H1 (cell line): ENCODE results near the gene HTATIP2. TPM values are rescaled to one million over a fixed set of nuclear protein-coding genes. Genes with fewer than 3 reads are reported as not detected.

Experiments
- CTCF ChIA-PET: fragments of 300-600 bp; sonication (Branson Sonifier 250); formaldehyde crosslinking; loops from one replicate; lab custom pipeline; 2021; ENCODE audit not compliant: partially characterized antibody; lab: Charles Lee
- POLR2A ChIA-PET: fragments of 300-600 bp; sonication (Branson Sonifier 250); formaldehyde crosslinking; loops from one replicate; lab custom pipeline; 2021; ENCODE audit warnings: inconsistent platforms; ENCODE audit not compliant: partially characterized antibody; lab: Charles Lee
- DNase-seq, 2 experiments: peaks; one replicate each; pipeline versions ENCODE4 v3.0.0 to v3.0.0-alpha.2; 2010 to 2022; ENCODE audit warnings: low spot score in 2 of 2, low read depth in 1 of 2, mixed read lengths in 1 of 2
- FAIRE-seq: peaks from 2 replicates; lab custom pipeline; 2011; peaks lifted over from hg19 to GRCh38; lab: Jason Lieb, UNC
- H2AFZ ChIP-seq: 2 replicates; pipeline ENCODE4 v1.8.1; 2012; ENCODE audit warnings: low read length, inconsistent platforms
- H2AK5ac ChIP-seq: 2 replicates; pipeline ENCODE4 v1.6.1; 2013; ENCODE audit warnings: low read depth, low read length
- H2BK120ac ChIP-seq: replicated peaks from 2 replicates; pipeline ENCODE3; 2013; ENCODE audit warnings: low read depth, low read length, inconsistent platforms
- H2BK12ac ChIP-seq: 2 replicates; pipeline ENCODE4 v1.6.1; 2013; ENCODE audit warnings: low read depth, low read length
- H2BK15ac ChIP-seq: 2 replicates; pipeline ENCODE4 v1.6.1; 2013; ENCODE audit warnings: low read length
- H2BK20ac ChIP-seq: 2 replicates; pipeline ENCODE4 v1.6.1; 2013; ENCODE audit warnings: low read length
- H2BK5ac ChIP-seq: 2 replicates; pipeline ENCODE4 v1.6.1; 2013; ENCODE audit warnings: low read depth, low read length
- H3K14ac ChIP-seq: 2 replicates; pipeline ENCODE4 v1.6.1; 2013; ENCODE audit warnings: inconsistent platforms; ENCODE audit not compliant: insufficient read length
- H3K18ac ChIP-seq: 2 replicates; pipeline ENCODE4 v1.6.1; 2013; ENCODE audit warnings: low read length; ENCODE audit errors: extremely low read depth
- H3K23ac ChIP-seq: 2 replicates; pipeline ENCODE4 v1.6.1; 2013; ENCODE audit warnings: inconsistent platforms; ENCODE audit not compliant: insufficient read length
- H3K23me2 ChIP-seq: 2 replicates; pipeline ENCODE4 v1.6.1; 2013; ENCODE audit warnings: low read depth, low read length
- H3K27ac ChIP-seq: 2 replicates; pipeline ENCODE4 v1.6.1; 2011; ENCODE audit warnings: low read depth, low read length, inconsistent platforms
- H3K27me3 ChIP-seq, 4 experiments: replicated peaks in 1 of 4; 1 replicate in 1 of 4; 2 replicates in 3 of 4; pipeline versions ENCODE4 v1.6.1 to v1.8.1; 2011 to 2013; ENCODE audit warnings: low read length in 3 of 4, mild to moderate bottlenecking in 3 of 4, inconsistent platforms in 2 of 4, mixed read lengths in 2 of 4, moderate library complexity in 1 of 4; ENCODE audit not compliant: control insufficient read depth in 3 of 4, insufficient read depth in 3 of 4; ENCODE audit errors: extremely low read depth in 1 of 4
- H3K36me3 ChIP-seq, 4 experiments: 2 replicates each; pipeline versions ENCODE4 v1.6.1 to v1.8.1; 2011 to 2013; ENCODE audit warnings: mild to moderate bottlenecking in 4 of 4, low read length in 3 of 4, moderate library complexity in 2 of 4, control low read depth in 1 of 4, inconsistent platforms in 1 of 4; ENCODE audit not compliant: insufficient read depth in 4 of 4, control insufficient read depth in 2 of 4
- H3K4ac ChIP-seq: replicated peaks from 2 replicates; pipeline ENCODE3; 2013; ENCODE audit warnings: low read length, low read depth, mixed read lengths, inconsistent platforms; ENCODE audit not compliant: insufficient read length
- H3K4me1 ChIP-seq, 4 experiments: replicated peaks in 1 of 4; 1 replicate in 1 of 4; 2 replicates in 3 of 4; pipeline versions ENCODE4 v1.6.1 to v1.8.1; 2011 to 2013; ENCODE audit warnings: low read length in 3 of 4, inconsistent platforms in 2 of 4, mixed read lengths in 1 of 4; ENCODE audit not compliant: insufficient read depth in 4 of 4, control insufficient read depth in 3 of 4
- H3K4me2 ChIP-seq, 2 experiments: 2 replicates each; pipeline versions ENCODE4 v1.6.1 to v1.8.1; 2011 to 2013; ENCODE audit warnings: low read depth in 2 of 2, low read length in 2 of 2, control low read depth in 1 of 2, inconsistent platforms in 1 of 2, mild to moderate bottlenecking in 1 of 2; ENCODE audit not compliant: insufficient read depth in 1 of 2
- H3K4me3 ChIP-seq, 4 experiments: fragments of 200-600, 300-600 bp in 1 of 4; sonication (generic), shearing (Covaris generic), sonication (Bioruptor Twin) in 1 of 4; 2 replicates each; pipeline versions ENCODE4 v1.5.1 to v1.8.1; 2011 to 2016; ENCODE audit warnings: low read length in 4 of 4, low read depth in 3 of 4, control low read depth in 2 of 4, inconsistent platforms in 2 of 4, mild to moderate bottlenecking in 2 of 4, mixed read lengths in 1 of 4, moderate library complexity in 1 of 4; ENCODE audit not compliant: insufficient read depth in 2 of 4; ENCODE audit errors: extremely low read depth in 1 of 4
- H3K56ac ChIP-seq: replicated peaks from 2 replicates; pipeline ENCODE3; 2013; ENCODE audit warnings: low read depth, mild to moderate bottlenecking, mixed read lengths, low read length, inconsistent platforms; ENCODE audit not compliant: insufficient read length
- H3K79me1 ChIP-seq: 2 replicates; pipeline ENCODE4 v1.6.1; 2013; ENCODE audit warnings: low read depth, low read length, control low read depth
- H3K79me2 ChIP-seq, 2 experiments: 2 replicates each; pipeline versions ENCODE4 v1.6.1 to v1.8.1; 2012 to 2013; ENCODE audit warnings: low read length in 2 of 2, mild to moderate bottlenecking in 2 of 2, inconsistent platforms in 1 of 2; ENCODE audit not compliant: insufficient read depth in 2 of 2, control insufficient read depth in 1 of 2
- H3K9ac ChIP-seq, 4 experiments: replicated peaks in 1 of 4; 1 replicate in 1 of 4; 2 replicates in 3 of 4; pipeline versions ENCODE4 v1.6.1 to v1.8.1; 2011 to 2013; ENCODE audit warnings: low read depth in 3 of 4, low read length in 3 of 4, control low read depth in 2 of 4, mild to moderate bottlenecking in 2 of 4, moderate library complexity in 2 of 4, inconsistent platforms in 1 of 4; ENCODE audit errors: extremely low read depth in 1 of 4
- H3K9me3 ChIP-seq, 2 experiments: 2 replicates each; pipeline versions ENCODE4 v1.6.1 to v1.8.1; 2012 to 2013; ENCODE audit warnings: mild to moderate bottlenecking in 2 of 2, moderate library complexity in 2 of 2, control low read depth in 1 of 2, inconsistent platforms in 1 of 2, low read depth in 1 of 2, low read length in 1 of 2, mixed read lengths in 1 of 2; ENCODE audit not compliant: insufficient read depth in 2 of 2
- H4K20me1 ChIP-seq, 2 experiments: replicated peaks in 1 of 2; 2 replicates each; pipeline versions ENCODE3 to v1.8.1; 2011 to 2013; ENCODE audit warnings: inconsistent platforms in 2 of 2, low read length in 2 of 2, mild to moderate bottlenecking in 1 of 2; ENCODE audit not compliant: insufficient read depth in 2 of 2, control insufficient read depth in 1 of 2
- H4K5ac ChIP-seq: 2 replicates; pipeline ENCODE4 v1.6.1; 2013; ENCODE audit warnings: low read length, low read depth, mixed read lengths, inconsistent platforms; ENCODE audit not compliant: insufficient read length
- H4K8ac ChIP-seq: 2 replicates; pipeline ENCODE4 v1.8.0; 2013; ENCODE audit warnings: mild to moderate bottlenecking, moderate library complexity, low read length, inconsistent platforms; ENCODE audit not compliant: insufficient read depth; ENCODE audit errors: extremely low read depth
- H4K91ac ChIP-seq: replicated peaks from 2 replicates; pipeline ENCODE3; 2013; ENCODE audit warnings: low read length, mixed read lengths, inconsistent platforms; ENCODE audit not compliant: insufficient read length
- BACH1 ChIP-seq: IDR thresholded peaks from 2 replicates; pipeline ENCODE4 v1.6.1; 2012; ENCODE audit warnings: low read length, improper control_type of control experiment
- CBX8 ChIP-seq: fragments of 300-800, 300-1000 bp; sonication (generic); IDR thresholded peaks from 2 replicates; pipeline ENCODE4 v1.7.1; 2016; ENCODE audit warnings: low read depth, low read length, borderline replicate concordance
- E2F6 ChIP-seq: IDR thresholded peaks from 2 replicates; pipeline ENCODE4 v1.6.1; 2012; ENCODE audit warnings: inconsistent platforms
- GTF2F1 ChIP-seq: IDR thresholded peaks from 2 replicates; pipeline ENCODE4 v1.6.1; 2012; ENCODE audit warnings: low read depth, low read length, improper control_type of control experiment, borderline replicate concordance
- SUZ12 ChIP-seq: fragments of 200-600 bp; sonication (generic); IDR thresholded peaks from 2 replicates; pipeline ENCODE4 v1.6.1; 2012; ENCODE audit warnings: mild to moderate bottlenecking, inconsistent platforms, low read length, moderate library complexity, mixed read lengths
- WGBS, 2 experiments: shearing (Covaris generic) in 1 of 2; methylation state at CpG; one replicate each; pipeline versions ENCODE4 v1.1.6 to v1.1.7; 2013 to 2015; ENCODE audit warnings: low lambda C conversion rate in 2 of 2, mixed read lengths in 2 of 2, inconsistent platforms in 1 of 2, low coverage in 1 of 2, missing lambda C conversion rate in 1 of 2; ENCODE audit not compliant: insufficient replicate concordance in 2 of 2, insufficient coverage in 1 of 2, insufficient read length in 1 of 2; ENCODE audit errors: extremely low coverage in 1 of 2, missing lambda C conversion rate in 1 of 2; 5-methylcytosine and 5-hydroxymethylcytosine counted together
- long read RNA-seq, 2 experiments: library from RNA in 1 of 2; library from capped mRNA in 1 of 2; stranded (forward); transcript quantifications; one replicate each; pipeline ENCODE4 v2.0.0, GENCODE V29; 2021; ENCODE audit warnings: inconsistent platforms in 1 of 2
- polyA minus RNA-seq, 3 experiments: library from RNA; depleted of rRNA, polyadenylated mRNA; stranded (reverse); fragments of >200 nt; gene quantifications; 1 replicate in 2 of 3; 2 replicates in 1 of 3; pipeline ENCODE4 v1.2.3, GENCODE V29; 2011
- polyA plus RNA-seq, 7 experiments: library from polyadenylated mRNA; depleted of rRNA in 3 of 7; stranded (reverse) in 5 of 7; unstranded in 2 of 7; fragments of >200 nt in 5 of 7; fragments of 200-250 nt in 2 of 7; gene quantifications; 1 replicate in 5 of 7; 2 replicates in 1 of 7; 4 replicates in 1 of 7; pipeline versions ENCODE4 v1.2.1 to v1.2.3, GENCODE V29; 2011 to 2013; ENCODE audit warnings: missing spikeins in 2 of 7, mixed read lengths in 2 of 7
- total RNA-seq: library from RNA; stranded (reverse); fragmentation: NEBNext Ultra II Directional; extraction: Animal tissue kit (Norgen Biotek cat#: 25700); gene quantifications from 2 replicates; pipeline ENCODE4 v1.2.1, GENCODE V29; 2021

HTATIP2 gene
- total RNA-seq: 33.1 and 37.1 TPM in 2 replicates
- 14.0 and 22.6 TPM in 2 replicates for polyA plus RNA-seq (2011; rRNA removed)
- polyA plus RNA-seq (2011; cell fraction: cytosol; rRNA removed): 38.6 TPM
- 10.1 TPM for polyA plus RNA-seq (2011; cell fraction: nucleus; rRNA removed)
- polyA plus RNA-seq (2012, experiment 1 of 2): 36.4 to 50.7 TPM (median 42.5 TPM) in 4 replicates
- 12.0 TPM for polyA plus RNA-seq (2012, experiment 2 of 2)
- polyA plus RNA-seq (2013, experiment 1 of 2): 31.4 TPM
- polyA plus RNA-seq (2013, experiment 2 of 2): 35.3 TPM
- 15.5 and 18.6 TPM in 2 replicates for polyA minus RNA-seq (2011; rRNA and poly(A)+ RNA removed)
- polyA minus RNA-seq (2011; cell fraction: cytosol; rRNA and poly(A)+ RNA removed): 10.8 TPM
- 14.2 TPM for polyA minus RNA-seq (2011; cell fraction: nucleus; rRNA and poly(A)+ RNA removed)
- long read RNA-seq, experiment 1, transcript HTATIP2-201 (6 exons, 1,477 nt): major isoform, 9 of 44 reads
- long read RNA-seq, experiment 1, transcript HTATIP2-204 (5 exons, 1,748 nt): minor isoform, 5 of 44 reads
- long read RNA-seq, experiment 1, partial matches to known transcripts: 16 of 44 reads
- long read RNA-seq, experiment 1, other reads (novel, unspliced or antisense): 11 of 44 reads
- long read RNA-seq, experiment 2, transcript HTATIP2-202 (6 exons, 886 nt): major isoform, 28 of 49 reads
- long read RNA-seq, experiment 2, transcript HTATIP2-203 (6 exons, 967 nt): minor isoform, 10 of 49 reads
- long read RNA-seq, experiment 2, transcript HTATIP2-204 (5 exons, 1,748 nt): minor isoform, 7 of 49 reads
- long read RNA-seq, experiment 2, partial matches to known transcripts: 1 of 49 reads
- long read RNA-seq, experiment 2, other reads (novel, unspliced or antisense): 3 of 49 reads

GRCh38 chr11:20363500-20364340 is at the start of gene HTATIP2:
HTATIP2 (plus strand) TSS chr11:20363714; CDS start chr11:20364238, 524 bp downstream.
- Histone ChIP-seq H3K4me3 (peak within 1 kb of the TSS; percentile 47 to 69 (median 58)), H4K8ac (peak within 1 kb of the TSS; percentile 88), H2BK12ac (peak within 1 kb of the TSS; percentile 80), H3K9ac (peak within 1 kb of the TSS in 3 of 4 experiments; percentile 34 to 63 (median 47); a peak in 4 of 7 replicates), H3K79me1 (no peaks in the 10 kb centered on the region), H4K20me1 (no peaks in the 10 kb centered on the region), H2AFZ (peak within 1 kb of the TSS; percentile 12), H3K56ac (no peak within 1 kb of the TSS), H4K91ac (no peak within 1 kb of the TSS), H3K4me1 (peaks cover 0 to 12% (median 6%) of the 10 kb centered on the region in 4 experiments; a peak in 5 of 7 replicates), H4K5ac (no peak within 1 kb of the TSS), H3K9me3 (no peaks in the 10 kb centered on the region), H3K23me2 (peaks cover 6% of the 10 kb centered on the region; the same call in 1 of the 2 replicates), H3K4ac (no peak within 1 kb of the TSS), H2BK120ac (no peak within 1 kb of the TSS), H3K23ac (no peak within 1 kb of the TSS), H2AK5ac (no peak within 1 kb of the TSS), H2BK20ac (no peak within 1 kb of the TSS; the same call in 1 of the 2 replicates), H2BK15ac (no peak within 1 kb of the TSS), H3K79me2 (no peaks in the 10 kb centered on the region), H3K18ac (peak within 1 kb of the TSS; percentile 85), H3K27me3 (peaks cover 6 to 19% (median 15%) of the 10 kb centered on the region in 4 experiments), H3K36me3 (peaks cover 0 to 3% (median 0%) of the 10 kb centered on the region in 4 experiments; a peak in 1 of 8 replicates), H2BK5ac (peak within 1 kb of the TSS; percentile 44; the same call in 1 of the 2 replicates), H3K14ac (no peak within 1 kb of the TSS), H3K27ac (no peak within 1 kb of the TSS), H3K4me2 (peak within 1 kb of the TSS; percentile 79 to 88)
- DNase-seq (peak in 1 of 2 experiments; percentile 70), FAIRE-seq (no peak)
- ChIA-PET CTCF (interaction anchor here (1.1 to 7.7 kb wide), 5 partner anchors 9 to 236 kb away, joined by 3 to 49 read pairs (median 5); no protein-coding TSS in a partner anchor), POLR2A (interaction anchor here (0.6 to 1.8 kb wide), 5 partner anchors 9 to 203 kb away, joined by 3 to 8 read pairs (median 3); partner anchors contain the start of gene PRMT3)
- 3% methylated on average over 67 of the region's 68 CpGs; no CpG with 5 or more reads in 1 of the 2 experiments for WGBS, 2 experiments
- TF ChIP-seq CBX8 (no peak), BACH1 (peak; percentile 97), GTF2F1 (no peak), SUZ12 (no peak), E2F6 (peak; percentile 99)
